ENCODE measurements around the gene IZUMO3. TPM values are rescaled to one million over a fixed set of nuclear protein-coding genes. Genes with fewer than 3 reads are reported as not detected.
"Not testable (repeated sequence)": the region's sequence is repeated elsewhere in the genome, so short reads cannot be mapped to it uniquely, and the experiment has no call there.

Gene IZUMO3
- total and polyA plus RNA-seq, 2 of the 4 experiments (the other 2 are of a cell fraction), result not detected

DNA sequence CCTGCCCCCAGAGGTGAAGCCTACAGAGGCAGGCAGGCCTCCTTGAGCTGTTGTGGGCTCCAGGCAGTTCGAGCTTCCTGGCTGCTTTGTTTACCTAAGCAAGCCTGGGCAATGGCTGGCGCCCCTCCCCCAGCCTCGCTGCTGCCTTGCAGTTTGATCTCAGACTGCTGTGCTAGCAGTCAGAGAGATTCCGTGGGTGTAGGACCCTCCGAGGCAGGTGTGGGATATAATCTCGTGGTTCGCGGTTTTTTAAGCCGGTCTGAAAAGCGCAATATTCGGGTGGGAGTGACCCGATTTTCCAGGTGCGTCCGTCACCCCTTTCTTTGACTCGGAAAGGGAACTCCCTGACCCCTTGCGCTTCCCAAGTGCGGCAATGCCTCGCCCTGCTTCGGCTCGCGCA is 34.3 kb upstream of the IZUMO3 start:
- H3K27me3 ChIP-seq (ENCODE audit: control insufficient read depth, insufficient read depth, low read length); H2BK5ac ChIP-seq (ENCODE audit: low read depth, low read length, poor library complexity, severe bottlenecking); H2AK5ac ChIP-seq (ENCODE audit: low read depth, low read length); H4K8ac ChIP-seq (ENCODE audit: low read depth in 2 of 2, low read length in 2 of 2); BruUV-seq (replicated peaks); H3K4me2 ChIP-seq (ENCODE audit: low read depth, low read length); CTCF ChIA-PET; H3K9me1 ChIP-seq (ENCODE audit: insufficient read depth, low read length); H3K4me1 ChIP-seq (ENCODE audit: control insufficient read depth, insufficient read depth, low read length); H3K56ac ChIP-seq (ENCODE audit: extremely low read depth, insufficient read depth, low read length); H3K36me3 ChIP-seq (ENCODE audit: control insufficient read depth, insufficient read depth, low read length); intact Hi-C loops (cut with micrococcal nuclease); H4K20me1 ChIP-seq (ENCODE audit: insufficient read depth, low read length); DNase-seq; H3K79me1 ChIP-seq (ENCODE audit: low read depth in 1 of 2, low read length in 2 of 2); H4K91ac ChIP-seq (ENCODE audit: insufficient read depth, low read depth, low read length); H3K4me3 ChIP-seq (ENCODE audit: insufficient read depth, low read depth, low read length); H3K4ac ChIP-seq (ENCODE audit: low read depth, low read length); H2AFZ ChIP-seq (replicated peaks; ENCODE audit: low read length, poor library complexity); dilution Hi-C loops (cut with HindIII; ENCODE audit: low sequenced_read_pairs, unreplicated experiment); H3K9ac ChIP-seq (ENCODE audit: low read depth, low read length); H3K9me3 ChIP-seq (ENCODE audit: control insufficient read depth, insufficient read depth, low read length); H2BK20ac ChIP-seq (ENCODE audit: low read depth, low read length); POLR2A ChIA-PET (ENCODE audit: unreplicated experiment); in situ Hi-C loops (cut with MboI; ENCODE audit: low sequenced_read_pairs); ATAC-seq (ENCODE audit: low read depth); H3K18ac ChIP-seq (ENCODE audit: low read depth, low read length); H3K27ac ChIP-seq (ENCODE audit: insufficient read depth, low read length); H2AK9ac ChIP-seq (replicated peaks; ENCODE audit: low read depth, low read length, poor library complexity); H2BK15ac ChIP-seq (ENCODE audit: low read depth, low read length); H3K23ac ChIP-seq (ENCODE audit: low read depth, low read length); H2BK120ac ChIP-seq (ENCODE audit: low read depth, low read length); H4K5ac ChIP-seq (ENCODE audit: low read depth, low read length); H3K14ac ChIP-seq (replicated peaks; ENCODE audit: low read depth, low read length): not testable (repeated sequence)
- WGBS, 2 experiments (ENCODE audit: extremely low coverage in 2 of 2, insufficient read length in 1 of 2), result no CpG with 5 or more reads among the region's 21 CpGs

All from IMR-90 (cell line).